Measurements from ENCODE around the gene RGCC. TPM values are rescaled to one million over a fixed set of nuclear protein-coding genes. Genes with fewer than 3 reads are reported as not detected.
"Not testable (repeated sequence)": the region's sequence is repeated elsewhere in the genome, so short reads cannot be mapped to it uniquely, and the experiment has no call there.

RGCC gene
- total RNA-seq, 2 donors from 2014 or later = 5.4 TPM

DNA sequence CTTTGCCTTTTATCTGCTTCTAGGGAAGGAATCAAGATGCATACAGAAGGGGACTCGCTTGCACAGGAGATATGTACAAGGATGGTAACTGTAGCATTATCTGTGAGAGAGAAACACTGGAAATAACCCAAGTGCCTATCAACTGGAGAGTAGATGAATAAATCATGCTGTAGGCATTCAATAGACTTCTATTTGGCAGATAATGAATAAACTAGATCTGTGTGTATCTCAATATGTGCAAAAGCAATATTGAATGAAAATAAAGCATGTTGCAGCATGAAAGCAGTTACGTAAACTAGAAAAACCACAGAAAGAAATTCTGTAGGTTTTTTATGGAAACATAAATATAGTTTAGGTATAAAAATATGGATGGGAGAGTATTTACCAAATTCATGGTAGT lies 38.6 kb upstream of the RGCC start:
- no peaks in the 10 kb centered on the region for H3K4me1 ChIP-seq (ENCODE audit: control insufficient read depth, insufficient read depth, low read length)
- Mint-ChIP-seq H3K9me3 (no peaks in the 10 kb centered on the region), H3K27me3 (ENCODE audit: insufficient read depth) (peaks cover 3% of the 10 kb centered on the region), H3K4me3 (no peak overlapping the region), H3K27ac (no peak overlapping the region), H3K4me1 (peaks cover 20% of the 10 kb centered on the region), H3K36me3 (ENCODE audit: low read depth) (no peaks in the 10 kb centered on the region)
- H3K27me3 ChIP-seq (ENCODE audit: control insufficient read depth, insufficient read depth, low read length, poor library complexity, severe bottlenecking) = no peaks in the 10 kb centered on the region
- DNase-seq = no peak
- no peaks in the 10 kb centered on the region for H3K36me3 ChIP-seq (ENCODE audit: control insufficient read depth, insufficient read depth, low read length)
- no peak overlapping the region for H3K4me3 ChIP-seq (ENCODE audit: low read length)
- 92 to 99% methylated on average over 2 of the region's 2 CpGs for WGBS, 2 experiments (ENCODE audit: insufficient coverage in 1 of 2, insufficient read length in 1 of 2)
- no peak overlapping the region for H3K27ac ChIP-seq (ENCODE audit: low read depth, low read length)
- TF ChIP-seq, protein P1, sequence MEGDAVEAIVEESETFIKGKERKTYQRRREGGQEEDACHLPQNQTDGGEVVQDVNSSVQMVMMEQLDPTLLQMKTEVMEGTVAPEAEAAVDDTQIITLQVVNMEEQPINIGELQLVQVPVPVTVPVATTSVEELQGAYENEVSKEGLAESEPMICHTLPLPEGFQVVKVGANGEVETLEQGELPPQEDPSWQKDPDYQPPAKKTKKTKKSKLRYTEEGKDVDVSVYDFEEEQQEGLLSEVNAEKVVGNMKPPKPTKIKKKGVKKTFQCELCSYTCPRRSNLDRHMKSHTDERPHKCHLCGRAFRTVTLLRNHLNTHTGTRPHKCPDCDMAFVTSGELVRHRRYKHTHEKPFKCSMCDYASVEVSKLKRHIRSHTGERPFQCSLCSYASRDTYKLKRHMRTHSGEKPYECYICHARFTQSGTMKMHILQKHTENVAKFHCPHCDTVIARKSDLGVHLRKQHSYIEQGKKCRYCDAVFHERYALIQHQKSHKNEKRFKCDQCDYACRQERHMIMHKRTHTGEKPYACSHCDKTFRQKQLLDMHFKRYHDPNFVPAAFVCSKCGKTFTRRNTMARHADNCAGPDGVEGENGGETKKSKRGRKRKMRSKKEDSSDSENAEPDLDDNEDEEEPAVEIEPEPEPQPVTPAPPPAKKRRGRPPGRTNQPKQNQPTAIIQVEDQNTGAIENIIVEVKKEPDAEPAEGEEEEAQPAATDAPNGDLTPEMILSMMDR (conservative IDR thresholded peaks at IDR 0.05) = no peak
- H3K9ac ChIP-seq (ENCODE audit: extremely low read depth, low read length, poor library complexity, severe bottlenecking) = no peak overlapping the region
- H3K9me3 ChIP-seq (ENCODE audit: control insufficient read depth, low read length) = no peaks in the 10 kb centered on the region

DNA sequence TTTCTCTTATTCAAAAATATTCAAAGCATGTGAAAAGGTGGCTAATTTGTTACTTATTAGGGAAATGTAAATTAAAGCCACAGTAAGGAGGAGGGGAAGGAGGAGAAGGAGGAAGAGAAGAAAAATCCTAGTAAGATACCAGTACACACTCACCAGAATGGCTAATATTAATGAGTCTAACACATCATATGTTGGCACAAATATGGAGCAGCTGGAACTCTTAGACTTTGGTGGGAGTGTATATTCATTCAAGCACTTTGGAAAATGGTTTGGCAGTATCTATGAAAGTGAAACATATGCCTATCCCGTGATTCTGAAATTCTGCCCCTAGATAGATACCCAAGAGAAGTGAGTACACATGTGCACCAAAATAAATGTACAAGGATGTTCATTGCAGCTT lies 38.1 kb upstream of the RGCC start:
- Mint-ChIP-seq H3K36me3 (ENCODE audit: low read depth) (no peaks in the 10 kb centered on the region), H3K9me3 (no peaks in the 10 kb centered on the region), H3K27me3 (ENCODE audit: insufficient read depth) (peaks cover 3% of the 10 kb centered on the region), H3K4me3 (no peak overlapping the region), H3K4me1 (peaks cover 22% of the 10 kb centered on the region), H3K27ac (no peak overlapping the region)
- no peak overlapping the region for H3K27ac ChIP-seq (ENCODE audit: low read depth, low read length)
- no peak overlapping the region for H3K4me3 ChIP-seq (ENCODE audit: low read length)
- no peak overlapping the region for H3K9ac ChIP-seq (ENCODE audit: extremely low read depth, low read length, poor library complexity, severe bottlenecking)
- no peaks in the 10 kb centered on the region for H3K36me3 ChIP-seq (ENCODE audit: control insufficient read depth, insufficient read depth, low read length)
- WGBS, 2 experiments (ENCODE audit: insufficient coverage in 1 of 2, insufficient read length in 1 of 2) = 89% methylated on average over 1 of the region's 1 CpG; no CpG with 5 or more reads in 1 of the 2 experiments
- TF ChIP-seq, protein P1 (conservative IDR thresholded peaks at IDR 0.05) = no peak
- H3K27me3 ChIP-seq (ENCODE audit: control insufficient read depth, insufficient read depth, low read length, poor library complexity, severe bottlenecking) = no peaks in the 10 kb centered on the region
- DNase-seq = no peak
- H3K4me1 ChIP-seq (ENCODE audit: control insufficient read depth, insufficient read depth, low read length) = no peaks in the 10 kb centered on the region
- no peaks in the 10 kb centered on the region for H3K9me3 ChIP-seq (ENCODE audit: control insufficient read depth, low read length)

DNA sequence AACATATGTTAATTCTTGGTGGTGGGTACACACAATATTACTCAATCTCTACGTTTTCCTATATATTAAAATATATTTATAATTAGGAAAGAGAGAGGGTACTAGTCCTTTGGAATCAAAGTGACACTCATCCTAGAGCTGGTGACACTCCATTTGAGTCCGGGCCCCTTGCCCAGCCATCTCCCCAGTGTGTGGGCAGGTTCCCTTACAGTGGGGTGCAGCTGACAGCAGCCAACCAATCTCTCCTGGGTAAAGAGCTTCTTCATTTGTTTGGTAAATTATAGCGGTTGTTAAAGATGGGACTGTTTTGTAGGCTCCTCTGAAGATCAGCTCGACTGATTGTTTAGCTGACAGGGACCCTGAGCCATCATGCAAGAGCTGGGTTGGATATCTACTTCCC lies 37.2 kb upstream of the RGCC start:
- H3K9me3 ChIP-seq (ENCODE audit: control insufficient read depth, low read length) = no peaks in the 10 kb centered on the region
- Mint-ChIP-seq H3K4me1 (peaks cover 22% of the 10 kb centered on the region), H3K27ac (no peak overlapping the region), H3K27me3 (ENCODE audit: insufficient read depth) (peaks cover 3% of the 10 kb centered on the region), H3K4me3 (no peak overlapping the region), H3K36me3 (ENCODE audit: low read depth) (no peaks in the 10 kb centered on the region), H3K9me3 (no peaks in the 10 kb centered on the region)
- no peak overlapping the region for H3K9ac ChIP-seq (ENCODE audit: extremely low read depth, low read length, poor library complexity, severe bottlenecking)
- no peak for DNase-seq
- no peaks in the 10 kb centered on the region for H3K36me3 ChIP-seq (ENCODE audit: control insufficient read depth, insufficient read depth, low read length)
- WGBS, 2 experiments (ENCODE audit: insufficient coverage in 1 of 2, insufficient read length in 1 of 2) = 86% methylated on average over 3 of the region's 4 CpGs; no CpG with 5 or more reads in 1 of the 2 experiments
- H3K4me1 ChIP-seq (ENCODE audit: control insufficient read depth, insufficient read depth, low read length) = no peaks in the 10 kb centered on the region
- no peak overlapping the region for H3K27ac ChIP-seq (ENCODE audit: low read depth, low read length)
- no peaks in the 10 kb centered on the region for H3K27me3 ChIP-seq (ENCODE audit: control insufficient read depth, insufficient read depth, low read length, poor library complexity, severe bottlenecking)
- TF ChIP-seq, protein P1 (conservative IDR thresholded peaks at IDR 0.05) = no peak
- H3K4me3 ChIP-seq (ENCODE audit: low read length) = no peak overlapping the region

DNA sequence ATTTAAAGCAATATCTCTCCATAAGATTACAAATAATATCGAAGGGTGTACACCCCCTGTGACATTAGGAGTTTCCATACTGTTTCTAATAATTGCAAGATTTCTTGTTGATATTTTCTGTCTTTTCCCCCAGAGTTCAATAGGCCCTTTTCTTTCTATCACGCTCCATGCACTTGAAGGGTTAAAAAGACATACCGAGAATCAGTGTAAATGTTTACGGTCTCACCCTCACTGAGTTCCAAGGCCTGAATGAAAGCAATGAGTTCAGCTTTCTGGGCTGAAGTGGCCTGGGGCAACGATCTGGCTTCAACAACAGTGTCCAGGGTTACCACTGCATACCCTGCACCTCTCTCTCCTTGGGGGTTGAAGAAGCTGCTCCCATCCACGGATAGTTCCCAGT lies 36.0 kb upstream of the RGCC start:
- peak overlapping the region; percentile 62 for H3K27ac Mint-ChIP-seq
- H3K9ac ChIP-seq (ENCODE audit: extremely low read depth, low read length, poor library complexity, severe bottlenecking); H3K27me3 Mint-ChIP-seq (ENCODE audit: insufficient read depth); H3K27ac ChIP-seq (ENCODE audit: low read depth, low read length); DNase-seq; H3K9me3 ChIP-seq (ENCODE audit: control insufficient read depth, low read length); H3K4me3 ChIP-seq (ENCODE audit: low read length); H3K9me3 Mint-ChIP-seq; H3K36me3 Mint-ChIP-seq (ENCODE audit: low read depth); H3K27me3 ChIP-seq (ENCODE audit: control insufficient read depth, insufficient read depth, low read length, poor library complexity, severe bottlenecking); H3K4me1 ChIP-seq (ENCODE audit: control insufficient read depth, insufficient read depth, low read length); H3K4me3 Mint-ChIP-seq; H3K36me3 ChIP-seq (ENCODE audit: control insufficient read depth, insufficient read depth, low read length): not testable (repeated sequence)
- H3K4me1 Mint-ChIP-seq = peaks cover 22% of the 10 kb centered on the region
- WGBS, 2 experiments (ENCODE audit: insufficient coverage in 1 of 2, insufficient read length in 1 of 2) = 76 to 78% methylated on average over 3 to 6 of the region's 6 CpGs

DNA sequence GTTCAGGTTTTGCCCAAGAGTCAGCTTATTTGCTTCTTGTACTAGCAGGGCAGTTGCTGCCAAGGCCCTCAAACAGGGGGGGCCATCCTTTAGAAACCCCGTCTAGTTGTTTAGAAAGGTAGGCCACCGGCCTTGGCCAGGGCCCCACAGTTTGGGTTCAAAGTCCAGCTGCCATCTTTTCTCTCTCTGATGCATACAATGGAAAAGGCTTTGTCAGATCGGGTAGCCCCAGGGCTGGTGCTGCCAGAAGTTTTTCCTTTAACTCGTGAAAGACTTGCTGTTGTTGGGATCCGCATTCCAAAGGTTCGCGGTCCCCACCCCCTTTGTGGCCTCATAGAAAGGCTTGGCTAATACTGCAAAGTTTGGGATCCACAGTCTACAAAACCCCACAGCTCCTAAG lies 35.4 kb upstream of the RGCC start:
- H3K9me3 ChIP-seq (ENCODE audit: control insufficient read depth, low read length); H3K27ac ChIP-seq (ENCODE audit: low read depth, low read length); H3K36me3 Mint-ChIP-seq (ENCODE audit: low read depth); H3K27me3 Mint-ChIP-seq (ENCODE audit: insufficient read depth); H3K4me1 ChIP-seq (ENCODE audit: control insufficient read depth, insufficient read depth, low read length); H3K36me3 ChIP-seq (ENCODE audit: control insufficient read depth, insufficient read depth, low read length); H3K27me3 ChIP-seq (ENCODE audit: control insufficient read depth, insufficient read depth, low read length, poor library complexity, severe bottlenecking); H3K9ac ChIP-seq (ENCODE audit: extremely low read depth, low read length, poor library complexity, severe bottlenecking); H3K4me3 Mint-ChIP-seq; H3K4me3 ChIP-seq (ENCODE audit: low read length); H3K9me3 Mint-ChIP-seq: not testable (repeated sequence)
- peak; percentile 55 for DNase-seq
- H3K4me1 Mint-ChIP-seq = peaks cover 22% of the 10 kb centered on the region
- 58 to 73% methylated on average over 5 to 7 of the region's 7 CpGs for WGBS, 2 experiments (ENCODE audit: insufficient coverage in 1 of 2, insufficient read length in 1 of 2)
- H3K27ac Mint-ChIP-seq = peak overlapping the region; percentile 52

Data from endodermal cell (in vitro differentiated cells).